ENCODE measurements around the gene RPGR.

The RPGR gene

GRCh38 chrX:38318606-38319005 lies 8.7 kb downstream of the RPGR start:
- DNase-seq: no peak

- no peak for DNase-seq
These were observed 9.1 kb downstream of the RPGR start for GRCh38 chrX:38318196-38318595.

GRCh38 chrX:38315186-38315585 lies 12.1 kb downstream of the RPGR start:
- DNase-seq: no peak

- no peak for DNase-seq
These were observed 14.1 kb downstream of the RPGR start for GRCh38 chrX:38313190-38313589.

GRCh38 chrX:38312436-38312835 lies 14.9 kb downstream of the RPGR start:
- no peak for DNase-seq

- no peak for DNase-seq
These were observed 15.6 kb downstream of the RPGR start for GRCh38 chrX:38311743-38312142.

GRCh38 chrX:38305971-38306370 lies 21.3 kb downstream of the RPGR start:
- no peak for DNase-seq

GRCh38 chrX:38304010-38304409 lies 23.3 kb downstream of the RPGR start:
- DNase-seq: no peak

GRCh38 chrX:38293741-38294140 lies 33.6 kb downstream of the RPGR start:
- no peak for DNase-seq

- no peak for DNase-seq
These were observed 39.6 kb downstream of the RPGR start for GRCh38 chrX:38287674-38288073.

- no peak for DNase-seq
These were observed 41.7 kb downstream of the RPGR start for GRCh38 chrX:38285649-38286048.

- DNase-seq: no peak
These were observed 45.3 kb downstream of the RPGR start for GRCh38 chrX:38282049-38282448.

GRCh38 chrX:38279188-38279587 lies 48.1 kb downstream of the RPGR start:
- no peak for DNase-seq

- DNase-seq: no peak
These were observed 48.6 kb downstream of the RPGR start for GRCh38 chrX:38278682-38279081.

GRCh38 chrX:38277802-38278201 lies 49.5 kb downstream of the RPGR start:
- DNase-seq: no peak

- no peak for DNase-seq
These were observed 50.2 kb downstream of the RPGR start for GRCh38 chrX:38277136-38277535.

- DNase-seq: no peak
These were observed 51.2 kb downstream of the RPGR start for GRCh38 chrX:38276089-38276488.

- DNase-seq: no peak
These were observed 51.7 kb downstream of the RPGR start for GRCh38 chrX:38275615-38276014.

- no peak for DNase-seq
These were observed 53.9 kb downstream of the RPGR start for GRCh38 chrX:38273453-38273852.

- no peak for DNase-seq
These were observed 56.1 kb downstream of the RPGR start for GRCh38 chrX:38271154-38271716.

GRCh38 chrX:38268011-38268410 lies 59.3 kb downstream of the RPGR start:
- no peak for DNase-seq

- DNase-seq: no peak
These were observed 64.3 kb downstream of the RPGR start for GRCh38 chrX:38262715-38263620.

- no peak for DNase-seq
These were observed 67.1 kb downstream of the RPGR start for GRCh38 chrX:38260231-38260630.

- DNase-seq: no peak
These were observed 71.3 kb downstream of the RPGR start for GRCh38 chrX:38256019-38256418.

- no peak for DNase-seq
These were observed 77.3 kb downstream of the RPGR start for GRCh38 chrX:38249965-38250364.

Measured in activated CD4-positive, alpha-beta T cell treated with anti-CD3 and anti-CD28 coated beads for 4 hours (primary cell).